22Rv1 (cell line): Measurements from ENCODE around the gene PDZK1.

ENCODE experiments used
- ZFX ChIP-seq: fragments of 450-650 bp; IDR thresholded peaks from 2 replicates; pipeline ENCODE4 v1.6.1; 2017; ENCODE audit warnings: antibody characterized with exemption, borderline replicate concordance
- TF ChIP-seq, protein P1 (sequence below): fragments of 450-650 bp; IDR thresholded peaks from 2 replicates; pipeline ENCODE4 v1.5.1; 2017; ENCODE audit warnings: mild to moderate bottlenecking

GRCh38 chr1:145706086-145706664 lies 993 bp downstream of the PDZK1 start:
- TF ChIP-seq, protein P1, sequence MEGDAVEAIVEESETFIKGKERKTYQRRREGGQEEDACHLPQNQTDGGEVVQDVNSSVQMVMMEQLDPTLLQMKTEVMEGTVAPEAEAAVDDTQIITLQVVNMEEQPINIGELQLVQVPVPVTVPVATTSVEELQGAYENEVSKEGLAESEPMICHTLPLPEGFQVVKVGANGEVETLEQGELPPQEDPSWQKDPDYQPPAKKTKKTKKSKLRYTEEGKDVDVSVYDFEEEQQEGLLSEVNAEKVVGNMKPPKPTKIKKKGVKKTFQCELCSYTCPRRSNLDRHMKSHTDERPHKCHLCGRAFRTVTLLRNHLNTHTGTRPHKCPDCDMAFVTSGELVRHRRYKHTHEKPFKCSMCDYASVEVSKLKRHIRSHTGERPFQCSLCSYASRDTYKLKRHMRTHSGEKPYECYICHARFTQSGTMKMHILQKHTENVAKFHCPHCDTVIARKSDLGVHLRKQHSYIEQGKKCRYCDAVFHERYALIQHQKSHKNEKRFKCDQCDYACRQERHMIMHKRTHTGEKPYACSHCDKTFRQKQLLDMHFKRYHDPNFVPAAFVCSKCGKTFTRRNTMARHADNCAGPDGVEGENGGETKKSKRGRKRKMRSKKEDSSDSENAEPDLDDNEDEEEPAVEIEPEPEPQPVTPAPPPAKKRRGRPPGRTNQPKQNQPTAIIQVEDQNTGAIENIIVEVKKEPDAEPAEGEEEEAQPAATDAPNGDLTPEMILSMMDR = no peak
- TF ChIP-seq ZFX = no peak
